Immature natural killer cell (primary cell): ENCODE results near the gene ZDHHC17. TPM values are rescaled to one million over a fixed set of nuclear protein-coding genes. Genes with fewer than 3 reads are reported as not detected.
A peak's percentile ranks its signal among the peaks of the same experiment; 100 is the strongest.

Source experiments
- DNase-seq, 3 donors: peaks; one replicate each; pipeline ENCODE4 v3.0.0; 2022; ENCODE audit warnings: mixed read lengths in 1 of 3
- H3K27ac Mint-ChIP-seq, 6 donors: one replicate each; pipeline ENCODE4 v1.8.0; 2020; ENCODE audit warnings: mixed read lengths in 6 of 6, mild to moderate bottlenecking in 5 of 6, inconsistent platforms in 4 of 6, moderate library complexity in 3 of 6
- H3K27me3 Mint-ChIP-seq, 3 donors: one replicate each; pipeline ENCODE4 v1.8.0; 2020 to 2021; ENCODE audit warnings: low read depth in 3 of 3, mild to moderate bottlenecking in 3 of 3, mixed read lengths in 3 of 3, moderate library complexity in 3 of 3, inconsistent platforms in 1 of 3
- H3K36me3 Mint-ChIP-seq, 3 donors: one replicate each; pipeline ENCODE4 v1.8.0; 2020; ENCODE audit warnings: mixed read lengths in 3 of 3, inconsistent platforms in 2 of 3, mild to moderate bottlenecking in 2 of 3
- H3K4me1 Mint-ChIP-seq, 2 donors: one replicate each; pipeline ENCODE4 v1.8.0; 2020; ENCODE audit warnings: inconsistent platforms in 2 of 2, mild to moderate bottlenecking in 2 of 2, mixed read lengths in 2 of 2, moderate library complexity in 1 of 2
- H3K4me3 Mint-ChIP-seq, 5 donors: one replicate each; pipeline ENCODE4 v1.8.0; 2020; ENCODE audit warnings: mild to moderate bottlenecking in 5 of 5, mixed read lengths in 5 of 5, inconsistent platforms in 3 of 5, moderate library complexity in 3 of 5
- H3K9me3 Mint-ChIP-seq, 6 donors: one replicate each; pipeline ENCODE4 v1.8.0; 2020; ENCODE audit warnings: mild to moderate bottlenecking in 6 of 6, mixed read lengths in 6 of 6, inconsistent platforms in 4 of 6, moderate library complexity in 3 of 6
- polyA plus RNA-seq, 3 donors: library from polyadenylated mRNA; unstranded; fragments of 300-500 nt; fragmentation: Illumina TruSeq; gene quantifications; one replicate each; pipeline ENCODE4 v1.2.3, GENCODE V29; 2021

The ZDHHC17 gene
- polyA plus RNA-seq, 3 donors from 2014 or later = 9.2 to 15.8 (median 11.0) TPM

DNA sequence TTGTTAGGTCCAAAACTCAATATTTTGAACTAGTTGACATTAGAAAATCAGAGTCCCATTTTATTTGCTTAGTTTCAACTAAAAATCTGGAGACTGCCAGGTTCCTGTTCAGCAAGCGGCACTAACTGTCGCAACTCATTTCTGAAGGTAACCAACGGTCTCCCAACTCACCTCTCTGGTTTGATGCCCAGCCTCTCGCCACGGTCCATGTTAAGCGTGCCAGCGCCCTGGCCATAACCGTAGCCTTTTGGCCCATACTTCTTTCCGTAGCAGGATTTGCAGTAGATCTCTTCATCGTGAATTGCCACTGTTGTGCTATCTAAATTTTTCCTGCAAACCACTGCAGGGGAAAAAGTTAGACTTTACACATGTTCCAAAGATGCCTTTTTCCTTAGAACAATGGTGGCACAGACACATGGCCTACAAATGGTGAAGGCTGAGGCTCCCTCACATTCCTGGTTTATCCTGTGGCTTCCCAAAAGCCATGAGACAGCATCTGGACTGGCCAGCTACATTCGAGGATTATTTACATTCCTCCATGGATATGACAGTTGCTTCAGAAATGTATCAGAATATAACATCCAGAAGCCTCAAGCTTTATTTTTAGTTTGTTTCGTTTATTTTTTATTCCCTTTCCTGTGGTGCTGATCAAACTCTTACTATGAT, 99.2 kb downstream of the ZDHHC17 start:
- H3K4me3 Mint-ChIP-seq = no peak overlapping the region
- H3K9me3 Mint-ChIP-seq = no peaks in the 10 kb centered on the region
- H3K27me3 Mint-ChIP-seq = peaks cover 0 to 13% (median 0%) of the 10 kb centered on the region in 3 donors
- DNase-seq = no peak
- peaks cover 5 to 7% of the 10 kb centered on the region in 2 donors for H3K4me1 Mint-ChIP-seq
- H3K27ac Mint-ChIP-seq = no peak overlapping the region
- H3K36me3 Mint-ChIP-seq = peaks cover 0 to 5% (median 0%) of the 10 kb centered on the region in 3 donors

DNA sequence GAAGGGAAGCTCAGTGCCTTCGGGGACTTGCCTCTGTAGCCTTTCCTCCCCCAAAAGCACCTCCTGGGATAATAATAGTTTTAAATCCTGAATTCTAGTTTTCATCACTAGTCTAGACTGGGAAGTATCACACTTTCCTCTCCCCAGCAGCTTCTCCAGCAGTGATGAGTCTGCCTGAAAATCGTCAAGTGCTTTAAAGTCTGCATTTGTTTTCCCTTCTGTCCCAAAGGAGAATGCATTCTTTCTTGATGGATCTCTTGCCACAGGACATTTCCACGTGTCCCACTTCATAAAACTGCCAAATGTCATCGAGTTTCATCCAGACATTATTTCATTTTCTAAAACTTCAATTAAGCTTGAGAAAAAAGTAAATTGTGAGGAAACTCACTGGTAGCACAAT, 99.9 kb downstream of the ZDHHC17 start:
- Mint-ChIP-seq H3K9me3 (no peaks in the 10 kb centered on the region), H3K4me1 (peaks cover 5 to 7% of the 10 kb centered on the region in 2 donors), H3K4me3 (no peak overlapping the region), H3K27ac (no peak overlapping the region), H3K36me3 (peaks cover 0 to 5% (median 0%) of the 10 kb centered on the region in 3 donors), H3K27me3 (peaks cover 0 to 13% (median 0%) of the 10 kb centered on the region in 3 donors)
- DNase-seq = no peak

DNA sequence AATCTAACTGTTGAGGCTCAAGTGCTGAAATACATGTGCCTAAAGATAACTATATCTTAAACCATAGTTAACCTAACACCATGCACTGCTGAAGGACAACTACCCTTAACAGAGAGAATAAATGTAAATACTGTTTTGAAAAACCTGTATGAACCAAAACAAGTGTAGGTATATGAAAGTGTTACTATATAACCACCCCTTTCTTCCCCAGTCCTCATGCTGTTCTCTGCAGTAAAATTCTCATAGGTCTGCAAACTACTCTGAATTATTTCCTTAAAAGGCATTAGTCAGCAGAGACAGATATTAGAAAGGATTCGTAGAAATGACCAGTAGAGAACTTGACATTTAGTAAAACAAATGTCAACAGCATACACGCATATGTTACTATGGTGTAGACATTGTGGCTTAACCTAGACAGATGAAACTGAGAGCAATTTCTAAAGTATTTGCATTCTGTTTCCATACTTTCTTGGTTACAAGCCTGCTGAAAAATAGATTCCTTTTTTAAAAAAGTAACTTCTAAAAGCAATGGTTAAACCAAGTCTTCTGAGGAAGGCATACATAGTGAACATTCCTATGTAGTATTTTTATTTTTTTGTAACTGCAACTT, 101.0 kb downstream of the ZDHHC17 start:
- Mint-ChIP-seq H3K9me3 (no peaks in the 10 kb centered on the region), H3K27ac (no peak overlapping the region), H3K4me1 (peaks cover 5 to 7% of the 10 kb centered on the region in 2 donors), H3K36me3 (peaks cover 0 to 4% (median 0%) of the 10 kb centered on the region in 3 donors), H3K27me3 (peaks cover 0 to 17% (median 0%) of the 10 kb centered on the region in 3 donors), H3K4me3 (no peak overlapping the region)
- no peak for DNase-seq

DNA sequence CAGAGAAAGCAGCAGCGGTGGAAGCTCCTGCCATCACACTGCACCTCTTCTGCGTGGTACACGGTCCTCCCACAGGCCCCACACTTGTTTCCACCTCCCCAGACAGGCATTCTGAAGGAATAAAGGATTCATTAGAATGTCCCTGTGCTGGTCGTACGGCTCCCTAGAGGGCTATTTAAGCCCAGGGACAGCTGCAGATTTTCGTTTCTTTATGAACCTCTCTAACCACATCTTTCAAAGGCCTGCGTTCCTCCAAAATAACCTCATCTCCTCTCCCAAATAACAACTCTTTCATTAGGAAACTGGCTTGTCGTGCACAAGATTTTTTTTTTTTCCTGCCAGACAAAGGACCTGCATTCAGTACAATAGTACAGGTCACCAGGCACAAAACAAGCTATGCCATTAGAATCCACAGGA, 102.2 kb downstream of the ZDHHC17 start:
- H3K27me3 Mint-ChIP-seq = peaks cover 0 to 17% (median 0%) of the 10 kb centered on the region in 3 donors
- H3K9me3 Mint-ChIP-seq = no peaks in the 10 kb centered on the region
- H3K4me1 Mint-ChIP-seq = peaks cover 5 to 7% of the 10 kb centered on the region in 2 donors
- no peak overlapping the region for H3K27ac Mint-ChIP-seq
- DNase-seq = no peak
- no peaks in the 10 kb centered on the region for H3K36me3 Mint-ChIP-seq
- H3K4me3 Mint-ChIP-seq = no peak overlapping the region

DNA sequence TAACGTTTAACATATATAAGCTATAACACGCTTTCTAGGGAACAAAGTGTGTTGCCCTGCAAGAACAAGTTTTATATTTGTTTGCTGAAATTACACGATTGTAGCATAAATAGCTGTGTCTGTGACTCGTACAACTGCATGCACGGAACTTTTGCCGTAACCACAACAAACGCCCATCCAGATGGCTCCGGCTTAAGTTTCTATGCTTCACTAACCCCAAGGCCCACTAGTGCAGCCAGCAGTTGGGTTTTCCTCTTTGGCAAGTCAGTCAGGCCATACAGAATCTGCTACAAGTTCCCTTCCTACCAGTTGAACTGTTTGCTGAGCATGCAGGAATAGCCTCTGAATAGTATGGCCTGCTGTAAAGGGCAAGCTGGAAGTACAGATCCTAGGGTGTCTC, 102.8 kb downstream of the ZDHHC17 start:
- no peaks in the 10 kb centered on the region for H3K36me3 Mint-ChIP-seq
- H3K27me3 Mint-ChIP-seq = peaks cover 0 to 17% (median under 1%) of the 10 kb centered on the region in 3 donors
- no peak overlapping the region for H3K4me3 Mint-ChIP-seq
- no peak for DNase-seq
- peaks cover 5 to 7% of the 10 kb centered on the region in 2 donors for H3K4me1 Mint-ChIP-seq
- no peaks in the 10 kb centered on the region for H3K9me3 Mint-ChIP-seq
- no peak overlapping the region for H3K27ac Mint-ChIP-seq

DNA sequence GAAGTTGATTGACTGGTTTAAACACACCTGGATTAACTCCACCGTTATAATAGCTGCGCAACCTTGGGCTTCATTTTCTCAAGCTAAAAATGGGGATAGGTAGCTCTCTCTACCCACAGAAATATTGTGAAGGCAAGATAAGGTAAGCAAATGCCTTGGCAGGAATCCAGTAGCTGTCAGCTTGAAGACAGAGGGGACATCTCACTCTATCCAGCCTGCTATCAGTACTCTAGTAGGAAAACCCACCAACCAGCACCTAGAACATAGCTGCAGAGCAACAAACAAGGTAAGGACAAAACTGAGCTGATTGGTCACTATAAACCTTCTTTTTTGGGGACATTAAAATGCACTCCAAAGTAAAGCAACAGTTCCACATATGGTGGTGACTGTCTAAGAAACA, 107.2 kb downstream of the ZDHHC17 start:
- H3K4me3 Mint-ChIP-seq = no peak overlapping the region
- no peaks in the 10 kb centered on the region for H3K36me3 Mint-ChIP-seq
- H3K9me3 Mint-ChIP-seq = no peaks in the 10 kb centered on the region
- no peak overlapping the region for H3K27ac Mint-ChIP-seq
- DNase-seq = no peak
- H3K27me3 Mint-ChIP-seq = peaks cover 6 to 11% (median 10%) of the 10 kb centered on the region in 3 donors
- no peaks in the 10 kb centered on the region for H3K4me1 Mint-ChIP-seq

DNA sequence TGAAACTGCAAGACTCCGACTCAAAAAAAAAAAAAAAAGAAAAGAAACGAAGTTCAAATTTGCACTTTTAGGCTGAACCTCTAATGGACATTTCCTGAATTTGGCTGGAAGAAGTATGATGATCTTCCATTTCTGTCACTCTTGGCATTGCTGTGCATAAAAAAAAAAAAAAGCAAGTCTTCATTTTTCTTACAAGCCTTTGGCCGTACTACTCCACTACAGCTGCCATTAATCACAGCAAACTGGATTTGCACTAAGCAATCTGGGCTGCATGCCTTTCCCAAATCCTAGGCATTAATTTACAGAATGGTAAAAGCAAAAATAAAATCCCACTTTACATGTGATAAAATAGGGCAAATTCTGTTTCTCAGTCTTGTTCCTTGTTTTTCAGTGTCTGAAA, 107.8 kb downstream of the ZDHHC17 start:
- DNase-seq = no peak
- no peak overlapping the region for H3K4me3 Mint-ChIP-seq
- H3K36me3 Mint-ChIP-seq = no peaks in the 10 kb centered on the region
- no peaks in the 10 kb centered on the region for H3K9me3 Mint-ChIP-seq
- H3K27ac Mint-ChIP-seq = no peak overlapping the region
- H3K27me3 Mint-ChIP-seq = peaks cover 6 to 11% (median 11%) of the 10 kb centered on the region in 3 donors
- no peaks in the 10 kb centered on the region for H3K4me1 Mint-ChIP-seq

DNA sequence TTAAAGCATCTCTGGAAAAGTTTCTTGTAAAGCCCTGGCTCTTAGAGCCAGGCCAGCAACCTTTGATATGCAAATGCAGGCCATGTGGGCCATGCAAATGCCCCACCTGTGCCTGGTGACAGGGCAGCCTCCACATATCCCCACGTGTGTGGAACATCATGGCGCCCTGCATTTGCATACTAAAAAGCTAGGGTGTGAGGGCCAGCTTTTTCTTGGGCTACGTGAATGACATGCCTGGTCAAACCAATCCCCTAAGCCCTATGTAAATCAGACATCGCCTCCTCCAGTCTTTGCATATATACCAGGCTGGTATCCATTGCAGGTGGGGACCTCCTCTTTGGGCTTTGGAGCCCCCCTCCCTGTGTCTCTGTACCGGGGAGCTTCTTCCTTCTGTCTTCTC, 108.5 kb downstream of the ZDHHC17 start:
- no peaks in the 10 kb centered on the region for H3K9me3 Mint-ChIP-seq
- H3K4me3 Mint-ChIP-seq = no peak overlapping the region
- no peak for DNase-seq
- H3K36me3 Mint-ChIP-seq = no peaks in the 10 kb centered on the region
- peaks cover 1 to 3% of the 10 kb centered on the region in 2 donors for H3K4me1 Mint-ChIP-seq
- H3K27ac Mint-ChIP-seq = no peak overlapping the region
- peaks cover 7 to 17% (median 16%) of the 10 kb centered on the region in 3 donors for H3K27me3 Mint-ChIP-seq

DNA sequence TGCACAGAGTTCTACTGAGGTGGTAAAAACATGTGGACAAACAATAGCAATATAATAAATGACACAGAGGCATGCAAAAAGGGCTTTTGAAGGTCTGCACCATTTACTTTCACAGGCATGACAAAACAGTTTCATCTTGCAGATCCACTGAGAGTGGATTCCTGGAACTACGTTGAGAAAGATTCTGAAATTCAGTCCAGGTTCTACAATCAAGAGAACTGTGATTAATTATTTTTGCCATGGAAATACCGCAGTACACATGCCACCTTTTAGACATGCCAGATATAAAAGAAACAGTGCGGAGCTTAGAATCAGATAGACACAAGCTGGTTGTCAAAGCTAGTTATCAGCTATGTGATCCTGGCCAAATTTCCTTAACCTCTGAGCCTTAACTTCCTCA, 110.1 kb downstream of the ZDHHC17 start:
- Mint-ChIP-seq H3K27ac (no peak overlapping the region), H3K9me3 (no peaks in the 10 kb centered on the region), H3K4me3 (no peak overlapping the region), H3K4me1 (peaks cover 11 to 15% of the 10 kb centered on the region in 2 donors), H3K36me3 (no peaks in the 10 kb centered on the region), H3K27me3 (peaks cover 8 to 25% (median 18%) of the 10 kb centered on the region in 3 donors)
- DNase-seq = no peak

DNA sequence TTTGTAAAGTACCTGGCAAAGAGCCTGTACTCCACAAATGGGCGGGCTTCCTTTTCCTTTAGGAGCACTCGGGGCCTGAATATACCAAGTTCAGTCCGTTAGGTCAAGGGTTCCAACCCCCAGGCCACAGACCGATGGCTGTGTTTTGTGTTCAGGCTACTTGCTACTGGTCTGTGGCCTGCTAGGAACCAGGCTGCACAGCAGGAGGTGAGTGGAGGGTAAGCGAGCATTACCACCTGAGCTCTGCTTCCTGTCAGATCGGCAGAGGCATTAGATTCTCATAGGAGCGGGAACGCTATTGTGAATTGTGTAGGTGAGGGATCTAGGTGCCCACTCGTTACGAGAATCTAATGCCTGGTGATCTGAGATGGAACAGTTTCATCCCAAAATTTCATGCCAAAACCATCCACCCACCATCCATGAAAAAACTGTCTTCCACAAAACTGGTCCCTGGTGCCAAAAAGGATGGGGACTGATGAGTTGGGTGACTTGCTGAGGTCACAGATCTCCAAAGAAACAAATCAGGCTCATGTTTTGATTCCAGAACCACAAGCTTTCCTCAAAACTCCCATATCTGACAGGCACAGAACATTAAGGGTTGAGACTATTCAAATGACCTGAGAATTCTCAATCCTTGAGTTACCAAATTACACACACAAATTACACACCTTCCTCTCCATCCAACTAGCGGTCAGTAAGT, 110.7 kb downstream of the ZDHHC17 start:
- no peaks in the 10 kb centered on the region for H3K36me3 Mint-ChIP-seq
- H3K4me3 Mint-ChIP-seq = no peak overlapping the region
- H3K9me3 Mint-ChIP-seq = no peaks in the 10 kb centered on the region
- DNase-seq = no peak
- no peak overlapping the region for H3K27ac Mint-ChIP-seq
- peaks cover 8 to 26% (median 21%) of the 10 kb centered on the region in 3 donors for H3K27me3 Mint-ChIP-seq
- H3K4me1 Mint-ChIP-seq = peaks cover 15 to 20% of the 10 kb centered on the region in 2 donors

DNA sequence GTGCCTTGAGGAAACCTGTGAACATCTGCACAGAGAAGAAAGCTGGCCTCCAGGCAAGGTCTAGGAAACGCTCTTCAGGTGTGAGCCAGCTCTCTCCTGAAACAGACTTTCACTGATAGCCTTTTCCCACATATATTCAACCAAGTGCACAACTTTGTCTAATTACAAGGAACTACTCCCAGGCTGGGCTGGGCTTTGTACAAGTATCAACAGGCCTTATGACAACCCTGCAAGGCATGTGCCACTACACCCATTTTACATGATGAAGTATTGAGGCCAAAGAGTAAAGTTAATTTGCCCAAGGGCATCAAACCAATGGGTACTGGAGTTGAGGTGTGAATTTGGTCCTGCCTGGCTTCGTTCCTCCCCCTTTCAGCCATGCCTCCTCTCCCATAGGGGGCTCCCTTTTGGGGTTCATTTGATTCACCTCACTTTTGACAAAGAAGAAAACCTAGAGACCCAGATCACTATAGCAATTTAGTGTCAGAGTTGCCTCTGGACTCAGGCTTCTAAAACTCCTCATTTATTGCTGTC, 112.8 kb downstream of the ZDHHC17 start:
- Mint-ChIP-seq H3K36me3 (no peaks in the 10 kb centered on the region), H3K27me3 (peaks cover 8 to 34% (median 20%) of the 10 kb centered on the region in 3 donors), H3K27ac (no peak overlapping the region), H3K4me1 (peaks cover 17 to 26% of the 10 kb centered on the region in 2 donors), H3K4me3 (peak overlapping the region in 1 of 5 donors; percentile 1), H3K9me3 (no peaks in the 10 kb centered on the region)
- DNase-seq = no peak

DNA sequence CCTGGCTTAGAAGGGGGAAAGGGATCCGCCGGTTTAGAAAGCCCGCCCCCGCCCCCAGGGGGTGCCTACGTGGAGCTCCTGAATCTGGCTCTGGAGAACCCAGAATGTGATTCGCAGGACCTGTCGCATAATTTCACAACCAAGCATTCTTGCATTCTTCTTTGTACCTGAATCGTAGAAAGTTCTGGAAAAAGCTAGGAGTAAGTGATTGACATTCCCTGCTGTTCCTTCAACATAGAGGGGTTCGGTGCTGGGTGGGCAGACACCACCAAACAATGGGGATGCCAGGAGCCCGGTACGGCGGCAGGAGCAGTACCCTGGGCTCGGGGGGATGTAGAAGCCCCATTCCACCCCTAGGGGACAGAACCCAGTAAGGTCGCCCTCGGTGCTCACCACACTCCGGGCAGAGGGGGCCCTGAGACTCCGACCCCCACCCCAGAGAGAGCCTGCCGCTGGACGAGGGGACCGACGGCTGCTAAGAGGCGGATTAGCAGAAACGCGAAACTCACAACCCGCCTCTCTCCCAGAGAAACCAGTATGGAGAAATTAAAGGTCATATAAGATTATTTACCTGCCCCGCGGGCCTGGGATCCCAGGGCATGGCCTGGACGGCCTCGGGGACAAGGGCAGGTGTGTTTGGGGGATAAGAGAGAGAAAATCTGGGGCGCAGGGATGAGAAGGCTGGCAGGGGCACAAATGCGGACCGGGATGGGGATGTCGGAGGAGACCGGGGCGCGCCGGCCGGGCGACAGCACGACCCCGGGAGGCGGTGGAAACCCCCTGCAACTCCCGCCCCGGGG, 114.4 kb downstream of the ZDHHC17 start:
- Mint-ChIP-seq H3K9me3 (no peaks in the 10 kb centered on the region), H3K27ac (no peak overlapping the region), H3K4me1 (peaks cover 17 to 26% of the 10 kb centered on the region in 2 donors), H3K27me3 (peaks cover 10 to 34% (median 21%) of the 10 kb centered on the region in 3 donors), H3K36me3 (no peaks in the 10 kb centered on the region), H3K4me3 (peak overlapping the region; percentile 83 to 94 (median 91))
- DNase-seq = peak in 1 of 3 donors; percentile 2
